ENCODE measurements around the gene CASZ1. TPM values are rescaled to one million over a fixed set of nuclear protein-coding genes. Genes with fewer than 3 reads are reported as not detected.
A peak's percentile ranks its signal among the peaks of the same experiment; 100 is the strongest.

The CASZ1 gene
- total RNA-seq, 4 donors from 2014 or later: 106 to 229 (median 160) TPM

DNA sequence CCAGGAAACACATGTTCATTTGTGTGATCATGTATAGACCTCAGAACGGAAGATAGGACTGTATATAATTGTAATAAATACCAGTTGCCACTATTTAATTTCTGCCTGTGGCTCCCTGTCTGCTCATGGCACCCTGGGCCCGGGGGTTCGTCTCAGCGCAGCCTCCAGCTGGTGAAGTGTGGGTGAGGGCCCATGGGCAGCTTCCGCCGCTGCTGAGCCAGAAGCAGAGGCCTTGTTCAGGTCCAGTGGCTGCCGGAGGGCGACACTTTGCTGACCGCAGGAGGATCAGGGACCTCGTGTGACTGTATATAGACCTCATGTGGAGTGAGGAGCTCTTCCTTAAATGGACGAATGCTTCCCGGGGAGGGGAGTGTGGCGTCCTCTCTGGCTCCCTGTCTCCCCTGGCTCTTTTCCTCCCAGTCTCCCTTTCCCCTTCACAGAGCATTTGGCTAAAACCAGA lies 165.8 kb downstream of the CASZ1 start:
- Histone ChIP-seq H3K4me1 (peaks cover 27% of the 10 kb centered on the region), H3K27me3 (no peaks in the 10 kb centered on the region), H3K36me3 (peaks cover 17% of the 10 kb centered on the region), H3K9me3 (no peaks in the 10 kb centered on the region), H3K27ac (no peak overlapping the region), H3K4me3 (no peak overlapping the region)
- DNase-seq (ENCODE audit: low spot score in 2 of 2): peak in 1 of 2 donors; percentile 46
- WGBS: 92% methylated on average over 11 of the region's 13 CpGs
- TF ChIP-seq EP300 (IDR thresholded peaks at IDR 0.05) (no peak), POLR2AphosphoS5 (IDR thresholded peaks at IDR 0.05) (no peak), POLR2A (IDR thresholded peaks at IDR 0.05) (no peak)
- TF ChIP-seq, protein P1, sequence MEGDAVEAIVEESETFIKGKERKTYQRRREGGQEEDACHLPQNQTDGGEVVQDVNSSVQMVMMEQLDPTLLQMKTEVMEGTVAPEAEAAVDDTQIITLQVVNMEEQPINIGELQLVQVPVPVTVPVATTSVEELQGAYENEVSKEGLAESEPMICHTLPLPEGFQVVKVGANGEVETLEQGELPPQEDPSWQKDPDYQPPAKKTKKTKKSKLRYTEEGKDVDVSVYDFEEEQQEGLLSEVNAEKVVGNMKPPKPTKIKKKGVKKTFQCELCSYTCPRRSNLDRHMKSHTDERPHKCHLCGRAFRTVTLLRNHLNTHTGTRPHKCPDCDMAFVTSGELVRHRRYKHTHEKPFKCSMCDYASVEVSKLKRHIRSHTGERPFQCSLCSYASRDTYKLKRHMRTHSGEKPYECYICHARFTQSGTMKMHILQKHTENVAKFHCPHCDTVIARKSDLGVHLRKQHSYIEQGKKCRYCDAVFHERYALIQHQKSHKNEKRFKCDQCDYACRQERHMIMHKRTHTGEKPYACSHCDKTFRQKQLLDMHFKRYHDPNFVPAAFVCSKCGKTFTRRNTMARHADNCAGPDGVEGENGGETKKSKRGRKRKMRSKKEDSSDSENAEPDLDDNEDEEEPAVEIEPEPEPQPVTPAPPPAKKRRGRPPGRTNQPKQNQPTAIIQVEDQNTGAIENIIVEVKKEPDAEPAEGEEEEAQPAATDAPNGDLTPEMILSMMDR (IDR thresholded peaks at IDR 0.05): no peak

- no peak overlapping the region for H3K4me3 ChIP-seq
- peaks cover 17% of the 10 kb centered on the region for H3K36me3 ChIP-seq
- no peak for TF ChIP-seq EP300 (IDR thresholded peaks at IDR 0.05)
- no peak for TF ChIP-seq POLR2A (IDR thresholded peaks at IDR 0.05)
- TF ChIP-seq POLR2AphosphoS5 (IDR thresholded peaks at IDR 0.05): no peak
- TF ChIP-seq, protein P1 (IDR thresholded peaks at IDR 0.05): no peak
- 89% methylated on average over 31 of the region's 36 CpGs for WGBS
- no peak overlapping the region for H3K27ac ChIP-seq
- peak in 1 of 2 donors; percentile 58 for DNase-seq (ENCODE audit: low spot score in 2 of 2)
- H3K9me3 ChIP-seq: no peaks in the 10 kb centered on the region
- peaks cover 23% of the 10 kb centered on the region for H3K4me1 ChIP-seq
- no peaks in the 10 kb centered on the region for H3K27me3 ChIP-seq
Measured at GRCh38 chr1:10629816-10630571, 166.5 kb downstream of the CASZ1 start.

- TF ChIP-seq EP300 (IDR thresholded peaks at IDR 0.05) (no peak), POLR2AphosphoS5 (IDR thresholded peaks at IDR 0.05) (no peak), POLR2A (IDR thresholded peaks at IDR 0.05) (no peak)
- TF ChIP-seq, protein P1 (IDR thresholded peaks at IDR 0.05): no peak
- Histone ChIP-seq H3K27ac (no peak overlapping the region), H3K36me3 (peaks cover 24% of the 10 kb centered on the region), H3K4me1 (peaks cover 16% of the 10 kb centered on the region), H3K9me3 (no peaks in the 10 kb centered on the region), H3K27me3 (no peaks in the 10 kb centered on the region), H3K4me3 (no peak overlapping the region)
- WGBS: 95% methylated on average over 23 of the region's 25 CpGs
- peak in 1 of 2 donors; percentile 62 for DNase-seq (ENCODE audit: low spot score in 2 of 2)
Measured at GRCh38 chr1:10629091-10629815, 167.2 kb downstream of the CASZ1 start.

DNA sequence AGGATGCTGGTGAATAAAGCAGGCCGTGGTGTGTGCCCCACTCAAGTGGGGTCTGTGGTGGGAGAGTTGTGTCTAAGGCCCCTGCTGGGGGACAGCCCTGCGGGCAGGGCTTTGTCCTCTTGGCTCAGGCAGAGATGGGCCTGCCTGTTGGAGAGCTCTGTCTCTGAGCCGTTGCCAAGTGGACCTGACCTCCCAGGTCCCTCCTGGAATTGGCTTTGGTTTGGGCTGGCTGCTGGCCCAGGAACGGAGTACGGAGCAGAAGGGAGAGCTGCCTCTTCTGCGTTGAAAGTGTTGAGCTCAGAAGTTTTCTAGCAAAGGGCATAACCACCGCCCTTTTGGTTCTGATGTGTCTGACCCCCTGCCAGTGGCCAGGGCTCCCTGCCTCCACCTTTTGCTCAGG lies 167.8 kb downstream of the CASZ1 start:
- WGBS: 69% methylated on average over 7 of the region's 7 CpGs
- TF ChIP-seq, protein P1 (IDR thresholded peaks at IDR 0.05): no peak
- no peak for TF ChIP-seq EP300 (IDR thresholded peaks at IDR 0.05)
- TF ChIP-seq POLR2AphosphoS5 (IDR thresholded peaks at IDR 0.05): no peak
- no peak for TF ChIP-seq POLR2A (IDR thresholded peaks at IDR 0.05)
- Histone ChIP-seq H3K27me3 (no peaks in the 10 kb centered on the region), H3K4me1 (peaks cover 13% of the 10 kb centered on the region), H3K27ac (no peak overlapping the region), H3K36me3 (peaks cover 29% of the 10 kb centered on the region), H3K9me3 (no peaks in the 10 kb centered on the region), H3K4me3 (no peak overlapping the region)
- peak in 1 of 2 donors; percentile 57 for DNase-seq (ENCODE audit: low spot score in 2 of 2)
